GM12878 (cell line): ENCODE data around the gene ZNF80. TPM values are rescaled to one million over a fixed set of nuclear protein-coding genes. Genes with fewer than 3 reads are reported as not detected.

Experiments
- ATAC-seq: fragments of 200-7000 bp; cut with Tn5 transposase; 3 replicates; pipeline ENCODE4 v1.9.1; 2020; ENCODE audit warnings: mild to moderate bottlenecking, moderate library complexity
- BruUV-seq: library from RNA; stranded (reverse); fragments of 400-500 nt; replicated peaks from 2 replicates; lab custom pipeline; 2021; lab: Mats Ljungman, UMichigan
- CTCF ChIA-PET: fragments of 300-600 bp; sonication (Branson Sonifier 250); formaldehyde crosslinking; extraction: SDS; loops from one replicate; lab custom pipeline; 2021; ENCODE audit warnings: inconsistent platforms; lab: Yijun Ruan, JAX
- POLR2A ChIA-PET: fragments of 350-600 bp; formaldehyde crosslinking; extraction: SDS; loops from one replicate; lab custom pipeline; 2021; ENCODE audit warnings: inconsistent platforms; lab: Charles Lee
- RAD21 ChIA-PET: fragments of 300-600 bp; sonication (Branson Sonifier 250); formaldehyde crosslinking; loops from one replicate; lab custom pipeline; 2023; ENCODE audit warnings: antibody characterized with exemption; ENCODE audit not compliant: unreplicated experiment; lab: Charles Lee
- SMC1A ChIA-PET: fragments of 300-600 bp; sonication (Branson Sonifier 250); formaldehyde crosslinking; loops from one replicate; lab custom pipeline; 2023; ENCODE audit not compliant: unreplicated experiment, uncharacterized antibody; lab: Charles Lee
- DNase-seq: peaks from one replicate; pipeline ENCODE4 v3.0.0-alpha.2; 2011; ENCODE audit warnings: low read depth, low spot score
- FAIRE-seq: peaks from 3 replicates; lab custom pipeline; 2011; peaks lifted over from hg19 to GRCh38; lab: Jason Lieb, UNC
- H2AFZ ChIP-seq: 2 replicates; pipeline ENCODE4 v1.6.0; 2011; ENCODE audit warnings: low read depth, low read length, control low read depth; ENCODE audit not compliant: control insufficient read depth
- H3K27ac ChIP-seq: 2 replicates; pipeline ENCODE4 v1.5.1; 2011; ENCODE audit warnings: control low read depth; ENCODE audit not compliant: control insufficient read depth, insufficient read depth
- H3K27me3 ChIP-seq, 2 experiments: replicated peaks in 1 of 2; 2 replicates each; pipeline versions ENCODE4 v1.6.0 to v1.6.1; 2011; ENCODE audit warnings: low read length in 1 of 2; ENCODE audit not compliant: control insufficient read depth in 2 of 2, insufficient read depth in 2 of 2
- H3K36me3 ChIP-seq, 2 experiments: 2 replicates each; pipeline ENCODE4 v1.5.1; 2011; ENCODE audit warnings: low read length in 1 of 2; ENCODE audit not compliant: control insufficient read depth in 2 of 2, insufficient read depth in 2 of 2
- H3K4me1 ChIP-seq: 2 replicates; pipeline ENCODE4 v1.6.1; 2011; ENCODE audit warnings: mild to moderate bottlenecking, low read length, moderate library complexity, mixed read lengths; ENCODE audit not compliant: control insufficient read depth, insufficient read depth
- H3K4me2 ChIP-seq: 2 replicates; pipeline ENCODE4 v1.6.0; 2011; ENCODE audit warnings: control low read depth; ENCODE audit not compliant: control insufficient read depth, insufficient read depth
- H3K4me3 ChIP-seq: fragments of 200-600 bp; sonication (generic); 2 replicates; pipeline ENCODE4 v1.5.1; 2016
- H3K79me2 ChIP-seq: 2 replicates; pipeline ENCODE4 v1.6.0; 2011; ENCODE audit warnings: low read length; ENCODE audit not compliant: control insufficient read depth, insufficient read depth
- H3K9ac ChIP-seq: 2 replicates; pipeline ENCODE4 v1.8.0; 2011; ENCODE audit warnings: low read length, control low read depth, mixed read lengths; ENCODE audit not compliant: control insufficient read depth, insufficient read depth
- H3K9me3 ChIP-seq: replicated peaks from 3 replicates; pipeline ENCODE4 v1.5.1; 2011; ENCODE audit warnings: mild to moderate bottlenecking, low read length; ENCODE audit not compliant: control insufficient read depth, insufficient read depth
- H4K20me1 ChIP-seq: 2 replicates; pipeline ENCODE4 v1.6.0; 2011; ENCODE audit not compliant: control insufficient read depth, insufficient read depth
- ASH2L ChIP-seq: fragments of 300-600, 200-600 bp; sonication (generic); IDR thresholded peaks from 2 replicates; pipeline ENCODE4 v1.6.1; 2017; ENCODE audit warnings: low read depth, mild to moderate bottlenecking, borderline replicate concordance
- CHD1 ChIP-seq: IDR thresholded peaks from 2 replicates; pipeline ENCODE4 v1.6.1; 2012; ENCODE audit warnings: low read depth, low read length, improper control_type of control experiment
- E4F1 ChIP-seq: fragments of 450-650 bp; IDR thresholded peaks from 2 replicates; pipeline ENCODE4 v1.6.1; 2018; ENCODE audit warnings: borderline replicate concordance, mild to moderate bottlenecking; ENCODE audit not compliant: partially characterized antibody
- EZH2 ChIP-seq: IDR thresholded peaks from 2 replicates; pipeline ENCODE4 v1.6.1; 2012; ENCODE audit warnings: low read depth, mild to moderate bottlenecking, control low read depth, inconsistent platforms, low read length, borderline replicate concordance; ENCODE audit not compliant: control insufficient read depth
- NFXL1 ChIP-seq: fragments of 450-650 bp; IDR thresholded peaks from 2 replicates; pipeline ENCODE4 v1.6.1; 2017; ENCODE audit warnings: antibody characterized with exemption, mild to moderate bottlenecking, borderline replicate concordance
- NR2C1 ChIP-seq: fragments of 450-650 bp; IDR thresholded peaks from 2 replicates; pipeline ENCODE4 v1.6.1; 2017; ENCODE audit warnings: antibody characterized with exemption, mild to moderate bottlenecking, moderate library complexity
- PKNOX1 ChIP-seq: fragments of 450-650 bp; IDR thresholded peaks from 2 replicates; pipeline ENCODE4 v1.6.1; 2016; ENCODE audit warnings: mild to moderate bottlenecking
- TAF1 ChIP-seq: IDR thresholded peaks from 2 replicates; pipeline ENCODE4 v1.6.1; 2011; ENCODE audit warnings: mild to moderate bottlenecking, low read depth, low read length, borderline replicate concordance
- WGBS: methylation state at CpG from one replicate; pipeline ENCODE4 v1.1.6; 2016; ENCODE audit warnings: low lambda C conversion rate; ENCODE audit not compliant: insufficient replicate concordance, insufficient coverage; ENCODE audit errors: missing lambda C conversion rate; 5-methylcytosine and 5-hydroxymethylcytosine counted together
- in situ Hi-C: fragments of 300-500 bp; cut with MboI; formaldehyde crosslinking; loops from 9 replicates; pipeline ENCODE4 v1.14.3; 2018; ENCODE audit warnings: mixed read lengths
- intact Hi-C: fragments of 100-400 bp; cut with micrococcal nuclease; formaldehyde crosslinking; loops from one replicate; pipeline ENCODE4 v1.14.2; 2022; ENCODE audit not compliant: unreplicated experiment
- polyA plus RNA-seq, 11 experiments: library from polyadenylated mRNA; depleted of rRNA in 4 of 11; unstranded in 6 of 11; stranded (reverse) in 5 of 11; fragments of >200 nt; fragmentation: Nextera tagmentation in 4 of 11; fragmentation: Illumina TruSeq in 1 of 11; extraction: Ambion mirVana in 4 of 11; extraction: Trizol in 1 of 11; gene quantifications; 1 replicate in 1 of 11; 2 replicates in 10 of 11; pipeline versions ENCODE4 v1.2.1 to v1.2.3, GENCODE V29; 2011 to 2016; ENCODE audit warnings: inconsistent platforms in 2 of 11, missing spikeins in 2 of 11, low read depth in 1 of 11
- total RNA-seq, 4 experiments: library from RNA; depleted of rRNA in 3 of 4; stranded (reverse); fragments of >200 nt in 3 of 4; fragmentation: Illumina TruSeq in 1 of 4; extraction: Trizol in 1 of 4; gene quantifications; 2 replicates each; pipeline versions ENCODE4 v1.2.1 to v1.2.3, GENCODE V29; 2013 to 2021

ZNF80 gene
- total and polyA plus RNA-seq, 10 of the 15 experiments (the other 5 are each of a cell fraction or from before 2014, with no cell fraction given) = not detected

GRCh38 chr3:114227076-114227475, 10.3 kb downstream of the ZNF80 start:
- H2AFZ ChIP-seq = no peak overlapping the region
- no peak overlapping the region for H3K9ac ChIP-seq
- 75% methylated on average over 1 of the region's 1 CpG for WGBS
- FAIRE-seq (no peak), DNase-seq (no peak), ATAC-seq (no peak)
- no peak overlapping the region for H3K4me3 ChIP-seq
- no TSS peak for BruUV-seq
- H3K27me3 ChIP-seq = no peaks in the 10 kb centered on the region
- H4K20me1 ChIP-seq = no peaks in the 10 kb centered on the region
- peaks cover 15% of the 10 kb centered on the region for H3K9me3 ChIP-seq
- no peaks in the 10 kb centered on the region for H3K36me3 ChIP-seq
- in situ Hi-C loops = no loop called here
- RAD21 ChIA-PET = no interaction called here
- H3K4me1 ChIP-seq = peaks cover 9% of the 10 kb centered on the region; the same call in 1 of the 2 replicates
- no peaks in the 10 kb centered on the region for H3K79me2 ChIP-seq
- CTCF ChIA-PET = interaction anchor here (0.6 to 1.3 kb wide), 3 partner anchors 9 to 466 kb away, joined by 3 read pairs; no protein-coding TSS in a partner anchor
- no peak overlapping the region for H3K27ac ChIP-seq
- SMC1A ChIA-PET = interaction anchor here (0.8 to 1.2 kb wide), 4 partner anchors 10 to 221 kb away, joined by 3 read pairs; no protein-coding TSS in a partner anchor
- no peak overlapping the region for H3K4me2 ChIP-seq
- intact Hi-C loops = no loop called here
- TF ChIP-seq ASH2L (no peak), TAF1 (no peak), EZH2 (no peak), NFXL1 (no peak), NR2C1 (no peak), PKNOX1 (no peak), E4F1 (no peak), CHD1 (no peak)
- TF ChIP-seq, all 136 proteins: peak for 0
- POLR2A ChIA-PET = no interaction called here
